Measurements from ENCODE around the gene TFEC. TPM values are rescaled to one million over a fixed set of nuclear protein-coding genes. Genes with fewer than 3 reads are reported as not detected.
"Not testable (repeated sequence)": the region's sequence is repeated elsewhere in the genome, so short reads cannot be mapped to it uniquely, and the experiment has no call there.

TFEC gene
- total RNA-seq, 1 donor from 2014 or later, result 41.9 TPM

DNA sequence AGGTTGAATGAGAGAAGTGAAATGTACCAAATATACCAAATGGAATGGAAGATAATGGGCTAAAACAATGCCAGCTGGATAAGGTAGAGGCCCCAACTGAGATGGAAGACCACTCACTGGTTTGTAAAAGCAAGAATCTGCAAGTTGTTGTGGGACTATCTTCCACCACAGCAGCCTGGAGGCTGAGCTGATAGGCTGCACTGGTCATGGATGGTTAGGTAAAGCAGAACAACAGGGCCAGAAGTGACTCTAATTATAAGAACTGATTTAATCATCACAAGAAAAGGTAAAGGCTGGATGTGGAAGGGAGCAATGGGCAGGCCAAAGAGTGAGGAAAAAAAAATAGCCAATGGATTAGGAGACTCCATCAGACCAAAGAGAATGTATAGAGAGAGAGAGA is 11.8 kb downstream of the TFEC start:
- intact Hi-C loops (cut with DNase I), result no loop called here
- ATAC-seq, result no peak

DNA sequence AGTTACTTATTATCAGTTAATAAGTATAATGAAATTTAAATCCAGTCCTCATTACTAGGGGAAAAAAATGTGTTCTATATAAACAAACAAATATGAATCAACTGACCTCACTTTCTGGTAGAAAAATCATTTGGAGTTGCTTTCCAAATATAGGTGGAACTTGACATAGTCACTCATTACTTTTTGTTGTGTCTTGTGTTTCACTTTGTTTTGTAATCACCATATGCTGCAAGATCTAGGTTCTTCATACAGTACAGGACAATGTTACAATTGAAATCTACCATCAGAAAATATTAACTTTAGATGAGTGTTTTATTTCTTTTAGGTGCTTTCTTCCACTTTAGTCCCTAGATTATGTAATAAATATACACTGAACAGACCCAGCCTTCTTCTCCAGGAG is 16.9 kb downstream of the TFEC start:
- intact Hi-C loops (cut with DNase I), result no loop called here
- no peaks in the 10 kb centered on the region for H3K27me3 ChIP-seq (ENCODE audit: low read depth)
- no peaks in the 10 kb centered on the region for H3K4me1 ChIP-seq
- H3K9me3 ChIP-seq, result no peaks in the 10 kb centered on the region
- DNase-seq, result no peak
- H3K36me3 ChIP-seq, result no peaks in the 10 kb centered on the region
- no peak overlapping the region for H3K27ac ChIP-seq
- H3K4me3 ChIP-seq, result no peak overlapping the region
- ATAC-seq, result no peak
- TF ChIP-seq, protein P1, sequence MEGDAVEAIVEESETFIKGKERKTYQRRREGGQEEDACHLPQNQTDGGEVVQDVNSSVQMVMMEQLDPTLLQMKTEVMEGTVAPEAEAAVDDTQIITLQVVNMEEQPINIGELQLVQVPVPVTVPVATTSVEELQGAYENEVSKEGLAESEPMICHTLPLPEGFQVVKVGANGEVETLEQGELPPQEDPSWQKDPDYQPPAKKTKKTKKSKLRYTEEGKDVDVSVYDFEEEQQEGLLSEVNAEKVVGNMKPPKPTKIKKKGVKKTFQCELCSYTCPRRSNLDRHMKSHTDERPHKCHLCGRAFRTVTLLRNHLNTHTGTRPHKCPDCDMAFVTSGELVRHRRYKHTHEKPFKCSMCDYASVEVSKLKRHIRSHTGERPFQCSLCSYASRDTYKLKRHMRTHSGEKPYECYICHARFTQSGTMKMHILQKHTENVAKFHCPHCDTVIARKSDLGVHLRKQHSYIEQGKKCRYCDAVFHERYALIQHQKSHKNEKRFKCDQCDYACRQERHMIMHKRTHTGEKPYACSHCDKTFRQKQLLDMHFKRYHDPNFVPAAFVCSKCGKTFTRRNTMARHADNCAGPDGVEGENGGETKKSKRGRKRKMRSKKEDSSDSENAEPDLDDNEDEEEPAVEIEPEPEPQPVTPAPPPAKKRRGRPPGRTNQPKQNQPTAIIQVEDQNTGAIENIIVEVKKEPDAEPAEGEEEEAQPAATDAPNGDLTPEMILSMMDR (IDR thresholded peaks at IDR 0.05), result no peak

More for the DNA sequence above, 11.8 kb downstream of the TFEC start:
- H3K27ac ChIP-seq, result no peak overlapping the region
- TF ChIP-seq, protein P1 (IDR thresholded peaks at IDR 0.05), result no peak
- no peak overlapping the region for H3K4me3 ChIP-seq
- no peak for DNase-seq
- no peaks in the 10 kb centered on the region for H3K36me3 ChIP-seq
- H3K27me3 ChIP-seq (ENCODE audit: low read depth), result no peaks in the 10 kb centered on the region
- no peaks in the 10 kb centered on the region for H3K9me3 ChIP-seq
- no peaks in the 10 kb centered on the region for H3K4me1 ChIP-seq

- Histone ChIP-seq H3K36me3 (no peaks in the 10 kb centered on the region), H3K27me3 (ENCODE audit: low read depth) (no peaks in the 10 kb centered on the region), H3K4me3 (no peak overlapping the region), H3K9me3 (no peaks in the 10 kb centered on the region), H3K4me1 (no peaks in the 10 kb centered on the region), H3K27ac (no peak overlapping the region)
- no peak for ATAC-seq
- intact Hi-C loops (cut with DNase I), result no loop called here
- no peak for DNase-seq
- TF ChIP-seq, protein P1 (IDR thresholded peaks at IDR 0.05), result no peak
Observed at GRCh38 chr7:116011584-116011983, 19.0 kb downstream of the TFEC start.

GRCh38 chr7:116004762-116005161 is 25.8 kb downstream of the TFEC start:
- H3K4me3 ChIP-seq; ATAC-seq; intact Hi-C loops (cut with DNase I); H3K27me3 ChIP-seq (ENCODE audit: low read depth); H3K4me1 ChIP-seq; H3K9me3 ChIP-seq; H3K27ac ChIP-seq; H3K36me3 ChIP-seq; DNase-seq: not testable (repeated sequence)

GRCh38 chr7:115997221-115997620 is 33.3 kb downstream of the TFEC start:
- ATAC-seq, result no peak
- Histone ChIP-seq H3K27ac (no peak overlapping the region), H3K9me3 (no peaks in the 10 kb centered on the region), H3K4me3 (no peak overlapping the region), H3K27me3 (ENCODE audit: low read depth) (no peaks in the 10 kb centered on the region), H3K36me3 (no peaks in the 10 kb centered on the region), H3K4me1 (no peaks in the 10 kb centered on the region)
- no peak for DNase-seq
- intact Hi-C loops (cut with DNase I), result no loop called here
- TF ChIP-seq, protein P1 (IDR thresholded peaks at IDR 0.05), result no peak

- DNase-seq (no peak), ATAC-seq (no peak)
- Histone ChIP-seq H3K9me3 (no peaks in the 10 kb centered on the region), H3K4me3 (no peak overlapping the region), H3K36me3 (no peaks in the 10 kb centered on the region), H3K27ac (no peak overlapping the region), H3K27me3 (ENCODE audit: low read depth) (no peaks in the 10 kb centered on the region), H3K4me1 (no peaks in the 10 kb centered on the region)
- intact Hi-C loops (cut with DNase I), result no loop called here
- TF ChIP-seq, protein P1 (IDR thresholded peaks at IDR 0.05), result no peak
Observed at GRCh38 chr7:115995701-115996100, 34.9 kb downstream of the TFEC start.
